HFF-Myc (cell line): ENCODE measurements around the gene TRIM68.

ENCODE experiments used
- DNase-seq: peaks from one replicate; pipeline ENCODE4 v3.0.0-alpha.2; 2011; ENCODE audit warnings: low read depth; ENCODE audit errors: extremely low read depth
- H3K4me3 ChIP-seq: replicated peaks from 2 replicates; pipeline ENCODE4 v1.5.1; 2011; ENCODE audit warnings: low read depth, mild to moderate bottlenecking, control low read depth, low read length
- CTCF ChIP-seq: IDR thresholded peaks from 2 replicates; pipeline ENCODE4 v1.5.1; 2012; ENCODE audit warnings: mild to moderate bottlenecking, low read depth, low read length, control low read depth; ENCODE audit errors: missing control alignments

The TRIM68 gene

DNA sequence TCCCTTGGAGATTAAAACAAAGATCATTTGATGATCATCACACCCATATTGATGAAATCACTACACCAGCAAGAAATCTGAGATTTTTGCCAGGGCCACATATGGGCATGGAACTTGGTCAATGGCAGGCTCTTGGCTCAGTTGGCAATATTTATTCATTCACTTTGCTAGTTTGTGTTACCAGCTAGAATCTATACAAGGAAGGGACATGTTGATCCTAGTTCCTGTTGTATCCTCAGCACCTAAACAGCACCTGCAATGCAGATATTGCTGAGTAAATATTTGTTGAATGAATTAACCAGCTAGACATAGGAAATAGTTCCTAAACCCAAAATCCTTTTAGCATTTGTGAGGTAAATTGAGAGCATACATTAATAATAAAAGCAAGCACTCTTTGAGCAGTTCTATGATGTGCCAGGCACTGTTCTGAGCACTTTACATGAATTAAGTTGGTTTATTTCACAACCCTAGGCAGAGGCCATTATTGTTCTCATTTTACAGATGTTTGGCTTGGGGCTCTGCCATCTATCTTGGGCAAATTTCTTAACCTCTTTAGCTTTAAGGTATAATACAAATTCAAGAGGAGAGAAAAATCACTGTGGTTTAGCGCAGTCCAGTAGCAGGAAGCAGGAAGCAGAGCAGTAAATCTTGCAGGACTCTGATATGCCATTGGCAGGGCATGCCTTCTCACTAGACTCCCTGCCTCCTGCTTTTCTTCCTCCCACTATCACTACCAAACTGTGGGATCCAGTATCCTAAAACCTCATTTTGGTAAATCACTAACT is 1.6 kb downstream of the TRIM68 start:
- H3K4me3 ChIP-seq: no peak overlapping the region
- no peak for DNase-seq

GRCh38 chr11:4605057-4605456 is 3.0 kb downstream of the TRIM68 start:
- no peak for TF ChIP-seq CTCF
- no peak overlapping the region for H3K4me3 ChIP-seq
- DNase-seq: no peak

More for the DNA sequence above, 1.6 kb downstream of the TRIM68 start:
- TF ChIP-seq CTCF: no peak

DNA sequence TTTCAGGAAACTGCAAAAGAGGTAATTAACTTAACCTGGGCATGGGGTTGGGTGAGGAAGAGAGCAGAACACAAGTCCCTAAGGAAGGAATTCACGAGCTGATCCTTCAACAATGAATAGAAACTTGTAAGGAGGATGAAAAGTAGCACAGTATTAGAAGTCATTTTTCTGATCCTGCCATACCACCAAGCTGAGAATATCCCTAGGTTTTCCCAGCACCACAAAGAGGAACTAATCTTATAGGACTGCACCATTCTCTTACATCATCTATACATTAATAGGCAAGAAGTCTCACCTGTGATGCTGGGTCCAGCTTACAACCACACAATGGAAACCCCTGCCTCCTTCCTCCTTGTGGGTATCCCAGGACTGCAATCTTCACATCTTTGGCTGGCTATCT is 14.3 kb downstream of the TRIM68 start, which contains the start of gene OR52I1:
Gene OR52I1, plus strand, starts transcription at position 301 of the 400 bp plus-strand sequence. Its CDS starts 0 bp downstream, at position 301.
- TF ChIP-seq CTCF: no peak
- no peak for DNase-seq

DNA sequence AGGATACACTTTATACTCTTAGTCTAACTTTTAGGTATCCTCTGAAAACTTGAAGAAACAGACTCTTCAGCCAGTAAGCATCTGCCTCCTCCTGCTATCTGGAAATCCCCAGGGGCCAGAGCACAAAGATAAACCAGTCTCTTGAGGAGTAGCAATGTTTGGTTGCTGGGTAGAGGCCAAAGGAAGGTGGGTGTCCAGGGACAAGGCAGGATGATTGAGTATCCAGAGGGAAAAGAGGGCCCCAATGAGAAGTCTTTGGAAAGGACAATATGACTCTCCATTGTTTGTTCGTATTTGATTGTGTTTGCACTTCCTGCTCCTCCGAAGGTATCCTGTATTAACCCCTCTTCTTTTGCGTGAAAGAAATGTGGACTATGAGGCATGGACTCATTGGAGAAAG is 19.0 kb downstream of the TRIM68 start:
- TF ChIP-seq CTCF: no peak
- DNase-seq: no peak
- no peak overlapping the region for H3K4me3 ChIP-seq

More for the DNA sequence above, 14.3 kb downstream of the TRIM68 start, which contains the start of gene OR52I1:
- no peak within 1 kb of the TSS for H3K4me3 ChIP-seq

DNA sequence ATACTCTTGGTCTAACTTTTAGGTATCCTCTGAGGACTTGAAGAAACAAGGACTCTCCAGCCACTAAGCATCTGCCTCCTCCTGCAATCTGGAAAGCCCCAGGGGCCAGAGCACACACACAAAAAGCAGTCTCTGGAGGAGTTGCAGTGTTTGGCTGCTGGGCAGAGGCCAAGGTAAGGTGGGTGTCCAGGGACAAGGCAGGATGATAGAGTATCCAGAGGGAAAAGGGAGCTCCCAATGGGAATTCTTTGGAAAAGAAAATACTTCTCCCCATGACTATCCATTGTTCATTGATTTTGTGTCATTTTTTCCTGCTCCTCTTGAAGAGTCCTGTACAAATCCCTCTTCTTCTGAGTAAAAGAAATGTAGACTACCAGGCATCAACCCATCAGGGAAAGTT is 26.6 kb downstream of the TRIM68 start, which contains the start of gene OR52I2:
Gene OR52I2, plus strand, starts transcription at position 301 of the 400 bp plus-strand sequence.
- DNase-seq: no peak
- TF ChIP-seq CTCF: no peak
- no peak within 1 kb of the TSS for H3K4me3 ChIP-seq

DNA sequence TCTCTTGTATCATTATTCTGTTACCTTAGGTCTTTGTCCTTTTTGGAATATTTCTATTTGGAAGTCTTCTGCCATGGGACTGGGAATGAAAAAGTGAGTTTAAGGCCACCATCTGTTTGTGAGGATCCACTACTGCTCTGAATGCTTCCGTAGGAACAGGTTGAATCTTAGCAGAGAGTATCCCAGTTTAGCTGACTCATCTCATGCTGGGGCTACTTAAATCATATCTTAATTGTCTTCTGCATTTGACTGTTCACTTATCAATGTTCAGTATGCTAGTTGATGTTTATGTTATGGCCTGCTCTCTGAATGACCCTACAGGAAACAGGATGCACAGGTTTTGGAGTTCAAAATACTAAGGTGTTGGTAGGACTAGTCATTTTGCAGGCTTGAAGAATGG is 27.9 kb downstream of the TRIM68 start:
- no peak overlapping the region for H3K4me3 ChIP-seq
- no peak for TF ChIP-seq CTCF
- no peak for DNase-seq
